ENCODE measurements around the gene CIBAR2.

GRCh38 chr16:85051067-85051581, 61.1 kb downstream of the CIBAR2 start:
- TF ChIP-seq POLR2A (IDR thresholded peaks at IDR 0.05; ENCODE audit: low read depth, low read length) (no peak), TAF1 (IDR thresholded peaks at IDR 0.05; ENCODE audit: low read depth, low read length) (no peak), POLR2AphosphoS5 (IDR thresholded peaks at IDR 0.05; ENCODE audit: low read depth, low read length) (no peak), POU2F2 (IDR thresholded peaks at IDR 0.05; ENCODE audit: low read depth, low read length) (no peak), SPI1 (IDR thresholded peaks at IDR 0.05; ENCODE audit: low read depth, low read length) (no peak)
